NCI-H2107 (cell line): ENCODE measurements around the gene EIF2S2.
"Not testable (repeated sequence)": the region's sequence is repeated elsewhere in the genome, so short reads cannot be mapped to it uniquely, and the experiment has no call there.

Experiments used
- DNase-seq: peaks from one replicate; lab custom pipeline; 2025; lab: John Stamatoyannopoulos, UW

Gene EIF2S2

GRCh38 chr20:34111702-34112599, at the start of gene EIF2S2:
Gene EIF2S2 (minus strand): TSS chr20:34112243. CDS start chr20:34112110, 133 bp downstream.
- DNase-seq: peak; percentile 89

GRCh38 chr20:34157697-34158096, 45.7 kb upstream of the EIF2S2 start:
- DNase-seq: not testable (repeated sequence)

- DNase-seq: no peak
Observed at GRCh38 chr20:34155836-34156235, 43.8 kb upstream of the EIF2S2 start.

GRCh38 chr20:34153169-34153568, 41.1 kb upstream of the EIF2S2 start:
- DNase-seq: not testable (repeated sequence)

- DNase-seq: not testable (repeated sequence)
Observed at GRCh38 chr20:34152073-34152472, 40.0 kb upstream of the EIF2S2 start.

GRCh38 chr20:34150306-34151000, 38.4 kb upstream of the EIF2S2 start:
- DNase-seq: no peak

GRCh38 chr20:34145280-34145819, 33.3 kb upstream of the EIF2S2 start:
- DNase-seq: no peak

- DNase-seq: no peak
Observed at GRCh38 chr20:34143951-34144350, 31.9 kb upstream of the EIF2S2 start.

GRCh38 chr20:34142121-34142520, 30.1 kb upstream of the EIF2S2 start:
- no peak for DNase-seq

GRCh38 chr20:34141293-34141692, 29.2 kb upstream of the EIF2S2 start:
- no peak for DNase-seq

- not testable (repeated sequence) for DNase-seq
Observed at GRCh38 chr20:34135525-34136275, 23.7 kb upstream of the EIF2S2 start.

- not testable (repeated sequence) for DNase-seq
Observed at GRCh38 chr20:34133365-34133860, 21.4 kb upstream of the EIF2S2 start.

GRCh38 chr20:34132943-34133342, 20.9 kb upstream of the EIF2S2 start:
- not testable (repeated sequence) for DNase-seq

- DNase-seq: not testable (repeated sequence)
Observed at GRCh38 chr20:34132491-34132890, 20.4 kb upstream of the EIF2S2 start.

GRCh38 chr20:34131491-34131890, 19.4 kb upstream of the EIF2S2 start:
- no peak for DNase-seq

- DNase-seq: peak; percentile 29
Observed at GRCh38 chr20:34129518-34130162, 17.6 kb upstream of the EIF2S2 start.

- no peak for DNase-seq
Observed at GRCh38 chr20:34127792-34128191, 15.7 kb upstream of the EIF2S2 start.

GRCh38 chr20:34124469-34125249, 12.6 kb upstream of the EIF2S2 start:
- no peak for DNase-seq

GRCh38 chr20:34123309-34123708, 11.3 kb upstream of the EIF2S2 start:
- DNase-seq: no peak

- DNase-seq: no peak
Observed at GRCh38 chr20:34122274-34122980, 10.4 kb upstream of the EIF2S2 start.
